ENCODE data around the gene THSD7B. TPM values are rescaled to one million over a fixed set of nuclear protein-coding genes. Genes with fewer than 3 reads are reported as not detected.
A peak's percentile ranks its signal among the peaks of the same experiment; 100 is the strongest.
"Not testable (repeated sequence)": the region's sequence is repeated elsewhere in the genome, so short reads cannot be mapped to it uniquely, and the experiment has no call there.

Gene THSD7B
- total and polyA plus RNA-seq, 2 donors from 2014 or later, result 0.34 to 0.85 TPM

- H3K9me3 ChIP-seq (ENCODE audit: control insufficient read depth in 2 of 3, insufficient read depth in 1 of 3, low read length in 3 of 3), result no peaks in the 10 kb centered on the region
- H3K27me3 ChIP-seq (ENCODE audit: control insufficient read depth, insufficient read depth, low read length), result no peaks in the 10 kb centered on the region
- no peaks in the 10 kb centered on the region for H3K36me3 ChIP-seq (ENCODE audit: control insufficient read depth in 2 of 3, insufficient read depth in 3 of 3, low read length in 3 of 3)
- FAIRE-seq (no peak), DNase-seq (no peak)
- intact Hi-C loops (cut with DNase I), result no loop called here
- no peak for TF ChIP-seq CTCF (IDR thresholded peaks at IDR 0.05; ENCODE audit: borderline replicate concordance, extremely low read depth, insufficient read depth)
- no peaks in the 10 kb centered on the region for H3K4me1 ChIP-seq (ENCODE audit: control insufficient read depth in 2 of 3, insufficient read depth in 2 of 3, low read depth in 1 of 3, low read length in 3 of 3)
- H3K4me3 ChIP-seq (ENCODE audit: low read length in 3 of 3), result no peak overlapping the region
- no peak overlapping the region for H3K27ac ChIP-seq (ENCODE audit: low read depth in 2 of 2, low read length in 2 of 2)
- H3K9ac ChIP-seq (ENCODE audit: low read length in 3 of 3), result no peak overlapping the region
Observed at GRCh38 chr2:137321566-137321965, 556.2 kb downstream of the THSD7B start.

GRCh38 chr2:137331562-137331961, 566.2 kb downstream of the THSD7B start:
- DNase-seq; intact Hi-C loops (cut with DNase I): not testable (repeated sequence)

GRCh38 chr2:137333386-137334165, 568.2 kb downstream of the THSD7B start:
- H3K36me3 ChIP-seq (ENCODE audit: control insufficient read depth in 2 of 3, insufficient read depth in 3 of 3, low read length in 3 of 3), result no peaks in the 10 kb centered on the region
- H3K9me3 ChIP-seq (ENCODE audit: control insufficient read depth in 2 of 3, insufficient read depth in 1 of 3, low read length in 3 of 3), result no peaks in the 10 kb centered on the region
- H3K27ac ChIP-seq (ENCODE audit: low read depth in 2 of 2, low read length in 2 of 2), result no peak overlapping the region
- peak in 1 of 5 donors; percentile 13 for DNase-seq
- no peaks in the 10 kb centered on the region for H3K27me3 ChIP-seq (ENCODE audit: control insufficient read depth, insufficient read depth, low read length)
- no peaks in the 10 kb centered on the region for H3K4me1 ChIP-seq (ENCODE audit: control insufficient read depth in 2 of 3, insufficient read depth in 2 of 3, low read depth in 1 of 3, low read length in 3 of 3)
- intact Hi-C loops (cut with DNase I), result no loop called here
- no peak for TF ChIP-seq CTCF (IDR thresholded peaks at IDR 0.05; ENCODE audit: borderline replicate concordance, extremely low read depth, insufficient read depth)
- no peak overlapping the region for H3K4me3 ChIP-seq (ENCODE audit: low read length in 3 of 3)
- no peak overlapping the region for H3K9ac ChIP-seq (ENCODE audit: low read length in 3 of 3)
- no peak for FAIRE-seq

More at GRCh38 chr2:137331562-137331961, 566.2 kb downstream of the THSD7B start:
- not testable (repeated sequence) for H3K9me3 ChIP-seq (ENCODE audit: control insufficient read depth in 2 of 3, insufficient read depth in 1 of 3, low read length in 3 of 3); H3K4me1 ChIP-seq (ENCODE audit: control insufficient read depth in 2 of 3, insufficient read depth in 2 of 3, low read depth in 1 of 3, low read length in 3 of 3); H3K4me3 ChIP-seq (ENCODE audit: low read length in 3 of 3); H3K27ac ChIP-seq (ENCODE audit: low read depth in 2 of 2, low read length in 2 of 2); H3K27me3 ChIP-seq (ENCODE audit: control insufficient read depth, insufficient read depth, low read length); FAIRE-seq; H3K9ac ChIP-seq (ENCODE audit: low read length in 3 of 3); H3K36me3 ChIP-seq (ENCODE audit: control insufficient read depth in 2 of 3, insufficient read depth in 3 of 3, low read length in 3 of 3)

- intact Hi-C loops (cut with DNase I), result no loop called here
- no peak overlapping the region for H3K4me3 ChIP-seq (ENCODE audit: low read length in 3 of 3)
- no peak overlapping the region for H3K9ac ChIP-seq (ENCODE audit: low read length in 3 of 3)
- H3K4me1 ChIP-seq (ENCODE audit: control insufficient read depth in 2 of 3, insufficient read depth in 2 of 3, low read depth in 1 of 3, low read length in 3 of 3), result no peaks in the 10 kb centered on the region
- no peaks in the 10 kb centered on the region for H3K27me3 ChIP-seq (ENCODE audit: control insufficient read depth, insufficient read depth, low read length)
- no peak for DNase-seq
- H3K9me3 ChIP-seq (ENCODE audit: control insufficient read depth in 2 of 3, insufficient read depth in 1 of 3, low read length in 3 of 3), result no peaks in the 10 kb centered on the region
- H3K27ac ChIP-seq (ENCODE audit: low read depth in 2 of 2, low read length in 2 of 2), result no peak overlapping the region
- TF ChIP-seq CTCF (IDR thresholded peaks at IDR 0.05; ENCODE audit: borderline replicate concordance, extremely low read depth, insufficient read depth), result no peak
- FAIRE-seq, result no peak
- no peaks in the 10 kb centered on the region for H3K36me3 ChIP-seq (ENCODE audit: control insufficient read depth in 2 of 3, insufficient read depth in 3 of 3, low read length in 3 of 3)
Observed at GRCh38 chr2:137336067-137336466, 570.7 kb downstream of the THSD7B start.
